Measurements from ENCODE around the gene COL5A3.

The COL5A3 gene

GRCh38 chr19:9986787-9987281, 23.5 kb downstream of the COL5A3 start:
- DNase-seq (ENCODE audit: extremely low read depth, low read depth) = no peak
- TF ChIP-seq CTCF (IDR thresholded peaks at IDR 0.05; ENCODE audit: low read depth, low read length, missing control alignments) = no peak
- no peak overlapping the region for H3K4me3 ChIP-seq (replicated peaks; ENCODE audit: low read depth, low read length)

- TF ChIP-seq CTCF (IDR thresholded peaks at IDR 0.05; ENCODE audit: low read depth, low read length, missing control alignments) = no peak
- DNase-seq (ENCODE audit: extremely low read depth, low read depth) = no peak
- no peak overlapping the region for H3K4me3 ChIP-seq (replicated peaks; ENCODE audit: low read depth, low read length)
Observed at GRCh38 chr19:9981406-9982260, 28.7 kb downstream of the COL5A3 start.

DNA sequence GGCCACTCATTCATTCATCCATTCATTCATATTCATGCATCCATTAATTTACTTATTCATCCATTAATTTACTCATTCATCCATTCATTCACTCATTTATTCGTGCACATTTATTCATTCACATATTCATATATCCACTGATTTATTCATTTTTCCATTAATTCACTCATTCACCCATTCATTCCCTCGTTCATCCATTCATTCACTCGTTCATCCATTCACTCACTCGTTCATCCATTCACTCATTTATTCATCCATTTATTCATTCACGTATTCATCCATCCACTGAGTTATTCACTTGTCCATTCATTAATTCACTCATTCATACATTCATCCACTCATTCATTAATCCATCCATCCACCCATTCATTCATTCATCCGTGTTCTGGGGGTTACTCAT, 38.2 kb downstream of the COL5A3 start:
- no peak for DNase-seq (ENCODE audit: extremely low read depth, low read depth)
- no peak overlapping the region for H3K4me3 ChIP-seq (replicated peaks; ENCODE audit: low read depth, low read length)
- TF ChIP-seq CTCF (IDR thresholded peaks at IDR 0.05; ENCODE audit: low read depth, low read length, missing control alignments) = no peak

DNA sequence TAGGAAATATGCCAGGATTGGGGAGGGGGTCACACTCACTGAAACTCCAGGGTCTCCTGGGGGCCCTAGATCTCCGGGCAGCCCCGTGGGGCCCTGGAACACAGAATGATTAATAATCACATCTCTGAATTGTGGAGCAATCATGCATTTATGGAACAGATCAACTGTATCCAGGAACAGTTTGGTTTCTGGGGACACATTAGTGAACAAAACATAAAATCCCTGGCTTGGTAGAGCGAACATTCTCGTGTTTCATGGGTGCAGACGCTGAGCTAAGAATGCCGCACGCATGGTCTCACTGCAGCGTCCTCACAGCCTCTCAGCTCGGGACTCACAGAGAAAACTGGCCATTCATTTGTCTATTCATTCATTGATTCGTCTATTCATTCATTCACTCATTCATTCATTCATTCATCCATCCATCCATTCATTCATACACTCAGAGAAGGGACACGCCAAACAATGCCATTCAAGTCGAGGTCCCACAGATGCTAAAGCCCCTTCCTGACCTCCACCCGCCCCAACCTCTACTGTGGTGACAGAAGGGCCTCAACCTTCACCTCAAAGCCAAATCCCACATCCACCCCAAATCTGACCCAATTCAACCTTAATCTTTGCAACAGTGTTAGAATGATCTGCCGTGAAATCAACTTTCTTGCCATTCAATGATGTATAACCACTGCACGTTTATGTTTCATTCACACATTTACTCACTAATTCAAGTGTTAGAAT, 39.0 kb downstream of the COL5A3 start:
- no peak overlapping the region for H3K4me3 ChIP-seq (replicated peaks; ENCODE audit: low read depth, low read length)
- TF ChIP-seq CTCF (IDR thresholded peaks at IDR 0.05; ENCODE audit: low read depth, low read length, missing control alignments) = no peak
- no peak for DNase-seq (ENCODE audit: extremely low read depth, low read depth)

DNA sequence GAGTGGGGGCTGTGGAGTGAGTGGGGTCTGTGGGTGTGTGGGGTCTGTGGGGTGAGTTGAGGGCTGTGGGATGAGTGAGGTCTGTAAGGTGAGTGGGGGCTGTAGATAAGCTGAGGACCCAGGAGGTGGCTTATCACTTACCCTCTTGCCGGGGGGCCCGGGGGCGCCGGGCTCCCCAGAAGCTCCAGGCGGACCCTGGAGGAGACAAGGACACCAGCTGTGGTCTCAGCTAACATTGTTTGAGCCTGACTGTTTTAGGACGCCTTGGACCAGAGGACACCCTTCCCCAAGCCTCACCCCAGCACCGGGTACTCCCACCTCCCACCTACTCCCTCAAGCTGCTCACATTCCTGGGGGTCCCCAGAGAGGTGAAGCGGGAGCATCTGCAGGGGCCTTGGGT, 39.8 kb downstream of the COL5A3 start:
- no peak overlapping the region for H3K4me3 ChIP-seq (replicated peaks; ENCODE audit: low read depth, low read length)
- DNase-seq (ENCODE audit: extremely low read depth, low read depth) = no peak
- TF ChIP-seq CTCF (IDR thresholded peaks at IDR 0.05; ENCODE audit: low read depth, low read length, missing control alignments) = no peak

GRCh38 chr19:9969688-9969975, 40.7 kb downstream of the COL5A3 start:
- TF ChIP-seq CTCF (IDR thresholded peaks at IDR 0.05; ENCODE audit: low read depth, low read length, missing control alignments) = no peak
- DNase-seq (ENCODE audit: extremely low read depth, low read depth) = no peak
- no peak overlapping the region for H3K4me3 ChIP-seq (replicated peaks; ENCODE audit: low read depth, low read length)
